HUES48 (cell line): ENCODE data around the gene PSMA5.
"Not testable (repeated sequence)": the region's sequence is repeated elsewhere in the genome, so short reads cannot be mapped to it uniquely, and the experiment has no call there.

Source experiments
- H3K27ac ChIP-seq: one replicate; pipeline ENCODE4 v1.7.0; 2013; ENCODE audit warnings: low read depth, low read length, inconsistent platforms
- H3K27me3 ChIP-seq: 2 replicates; pipeline ENCODE4 v1.6.1; 2013; ENCODE audit warnings: mild to moderate bottlenecking, low read length; ENCODE audit not compliant: control insufficient read depth, insufficient read depth
- H3K36me3 ChIP-seq: 2 replicates; pipeline ENCODE4 v1.6.1; 2013; ENCODE audit warnings: low read length; ENCODE audit not compliant: control insufficient read depth, insufficient read depth
- H3K4me1 ChIP-seq: 2 replicates; pipeline ENCODE4 v1.6.1; 2013; ENCODE audit warnings: mild to moderate bottlenecking, low read length; ENCODE audit not compliant: control insufficient read depth, insufficient read depth
- H3K4me3 ChIP-seq: 2 replicates; pipeline ENCODE4 v1.5.1; 2013; ENCODE audit warnings: mild to moderate bottlenecking, low read depth, low read length
- H3K9ac ChIP-seq: 2 replicates; pipeline ENCODE4 v1.6.1; 2013; ENCODE audit warnings: mild to moderate bottlenecking, low read depth, low read length, moderate library complexity
- H3K9me3 ChIP-seq: 2 replicates; pipeline ENCODE4 v1.6.1; 2013; ENCODE audit warnings: low read length; ENCODE audit not compliant: control insufficient read depth, insufficient read depth

PSMA5 gene

GRCh38 chr1:109466125-109466451, 39.8 kb upstream of the PSMA5 start:
- no peak overlapping the region; the same call in 1 of the 2 replicates for H3K9ac ChIP-seq
- H3K9me3 ChIP-seq, result no peaks in the 10 kb centered on the region
- H3K36me3 ChIP-seq, result no peaks in the 10 kb centered on the region
- H3K4me1 ChIP-seq, result peaks cover 11% of the 10 kb centered on the region
- H3K27me3 ChIP-seq, result peaks cover 62% of the 10 kb centered on the region
- peak overlapping the region; percentile 59 for H3K4me3 ChIP-seq
- no peak overlapping the region for H3K27ac ChIP-seq

GRCh38 chr1:109457819-109458218, 31.6 kb upstream of the PSMA5 start:
- Histone ChIP-seq H3K36me3 (no peaks in the 10 kb centered on the region), H3K4me3 (no peak overlapping the region), H3K9ac (no peak overlapping the region), H3K27me3 (peaks cover 2% of the 10 kb centered on the region; the same call in 1 of the 2 replicates), H3K27ac (no peak overlapping the region), H3K4me1 (no peaks in the 10 kb centered on the region), H3K9me3 (peaks cover 16% of the 10 kb centered on the region)

- H3K27me3 ChIP-seq, result no peaks in the 10 kb centered on the region
- H3K4me1 ChIP-seq, result no peaks in the 10 kb centered on the region
- H3K27ac ChIP-seq, result no peak overlapping the region
- no peak overlapping the region for H3K9ac ChIP-seq
- peaks cover 16% of the 10 kb centered on the region for H3K9me3 ChIP-seq
- no peaks in the 10 kb centered on the region for H3K36me3 ChIP-seq
- no peak overlapping the region for H3K4me3 ChIP-seq
Measured at GRCh38 chr1:109454497-109455133, 28.4 kb upstream of the PSMA5 start.

- Histone ChIP-seq H3K27ac (no peak overlapping the region), H3K36me3 (no peaks in the 10 kb centered on the region), H3K27me3 (0 out of 2 replicates have a peak, but pooled peaks cover 5% of the 10 kb centered on the region), H3K9me3 (no peaks in the 10 kb centered on the region), H3K4me3 (no peak overlapping the region), H3K9ac (no peak overlapping the region), H3K4me1 (no peaks in the 10 kb centered on the region)
Measured at GRCh38 chr1:109447524-109447923, 21.3 kb upstream of the PSMA5 start.

GRCh38 chr1:109445949-109446695, 19.9 kb upstream of the PSMA5 start:
- H3K9me3 ChIP-seq, H3K9ac ChIP-seq, H3K27me3 ChIP-seq, H3K4me1 ChIP-seq, H3K4me3 ChIP-seq, H3K36me3 ChIP-seq, H3K27ac ChIP-seq: not testable (repeated sequence)

GRCh38 chr1:109444346-109444745, 18.1 kb upstream of the PSMA5 start:
- Histone ChIP-seq H3K36me3 (no peaks in the 10 kb centered on the region), H3K27me3 (0 out of 2 replicates have a peak, but pooled peaks cover 5% of the 10 kb centered on the region)

GRCh38 chr1:109443476-109443875, 17.2 kb upstream of the PSMA5 start:
- no peak overlapping the region for H3K4me3 ChIP-seq
- H3K9ac ChIP-seq, result no peak overlapping the region
- H3K4me1 ChIP-seq, result no peaks in the 10 kb centered on the region
- H3K27ac ChIP-seq, result no peak overlapping the region
- 0 out of 2 replicates have a peak, but pooled peaks cover 5% of the 10 kb centered on the region for H3K27me3 ChIP-seq
- H3K36me3 ChIP-seq, result no peaks in the 10 kb centered on the region
- H3K9me3 ChIP-seq, result no peaks in the 10 kb centered on the region

More at GRCh38 chr1:109444346-109444745, 18.1 kb upstream of the PSMA5 start:
- H3K9ac ChIP-seq, result no peak overlapping the region
- H3K4me3 ChIP-seq, result no peak overlapping the region
- no peak overlapping the region for H3K27ac ChIP-seq
- H3K9me3 ChIP-seq, result no peaks in the 10 kb centered on the region
- H3K4me1 ChIP-seq, result no peaks in the 10 kb centered on the region

GRCh38 chr1:109441069-109441468, 14.8 kb upstream of the PSMA5 start:
- no peak overlapping the region for H3K9ac ChIP-seq
- no peak overlapping the region for H3K27ac ChIP-seq
- no peaks in the 10 kb centered on the region for H3K9me3 ChIP-seq
- H3K27me3 ChIP-seq, result 0 out of 2 replicates have a peak, but pooled peaks cover 5% of the 10 kb centered on the region
- no peak overlapping the region for H3K4me3 ChIP-seq
- H3K4me1 ChIP-seq, result no peaks in the 10 kb centered on the region
- H3K36me3 ChIP-seq, result no peaks in the 10 kb centered on the region

- Histone ChIP-seq H3K27ac (no peak overlapping the region), H3K4me3 (no peak overlapping the region), H3K4me1 (no peaks in the 10 kb centered on the region), H3K36me3 (no peaks in the 10 kb centered on the region), H3K27me3 (no peaks in the 10 kb centered on the region), H3K9me3 (no peaks in the 10 kb centered on the region), H3K9ac (no peak overlapping the region)
Measured at GRCh38 chr1:109438798-109439297, 12.6 kb upstream of the PSMA5 start.

GRCh38 chr1:109434484-109434883, 8.2 kb upstream of the PSMA5 start:
- no peaks in the 10 kb centered on the region for H3K27me3 ChIP-seq
- no peaks in the 10 kb centered on the region for H3K9me3 ChIP-seq
- H3K36me3 ChIP-seq, result no peaks in the 10 kb centered on the region
- H3K27ac ChIP-seq, result no peak overlapping the region
- H3K9ac ChIP-seq, result no peak overlapping the region
- H3K4me3 ChIP-seq, result no peak overlapping the region
- no peaks in the 10 kb centered on the region for H3K4me1 ChIP-seq

- H3K27me3 ChIP-seq, result no peaks in the 10 kb centered on the region
- H3K4me1 ChIP-seq, result no peaks in the 10 kb centered on the region
- no peak overlapping the region for H3K27ac ChIP-seq
- no peaks in the 10 kb centered on the region for H3K36me3 ChIP-seq
- H3K4me3 ChIP-seq, result no peak overlapping the region
- no peak overlapping the region for H3K9ac ChIP-seq
- H3K9me3 ChIP-seq, result no peaks in the 10 kb centered on the region
Measured at GRCh38 chr1:109433322-109433721, 7.1 kb upstream of the PSMA5 start.
